Type B pancreatic cell (in vitro differentiated cells): Measurements from ENCODE around the gene ARL3. TPM values are rescaled to one million over a fixed set of nuclear protein-coding genes. Genes with fewer than 3 reads are reported as not detected.
A peak's percentile ranks its signal among the peaks of the same experiment; 100 is the strongest.

Experiments used
- DNase-seq: peaks from one replicate; pipeline ENCODE4 v3.0.0; 2021; ENCODE audit warnings: mixed read lengths; ENCODE audit not compliant: unreplicated experiment; ENCODE audit errors: extremely low spot score
- H3K27ac Mint-ChIP-seq: 2 replicates; pipeline ENCODE4 v1.8.0; 2021; ENCODE audit warnings: mild to moderate bottlenecking, mixed read lengths
- H3K27me3 Mint-ChIP-seq: 2 replicates; pipeline ENCODE4 v1.8.0; 2021; ENCODE audit warnings: mixed read lengths
- H3K36me3 Mint-ChIP-seq: 2 replicates; pipeline ENCODE4 v1.8.0; 2021; ENCODE audit warnings: mixed read lengths
- H3K4me1 Mint-ChIP-seq: one replicate; pipeline ENCODE4 v1.8.0; 2021; ENCODE audit warnings: mixed read lengths; ENCODE audit not compliant: unreplicated experiment
- H3K4me3 Mint-ChIP-seq: 2 replicates; pipeline ENCODE4 v1.8.0; 2021; ENCODE audit warnings: mild to moderate bottlenecking, mixed read lengths
- H3K9me3 Mint-ChIP-seq: 2 replicates; pipeline ENCODE4 v1.8.0; 2021; ENCODE audit warnings: mixed read lengths
- CTCF ChIP-seq: fragments of 200-600 bp; sonication (generic); conservative IDR thresholded peaks from 2 replicates; pipeline ENCODE4 v1.5.0; 2021; ENCODE audit warnings: antibody characterized with exemption, mild to moderate bottlenecking
- total RNA-seq: library from RNA; stranded (reverse); gene quantifications from 2 replicates; pipeline ENCODE4 v1.2.1, GENCODE V29; 2021; ENCODE audit warnings: low replicate concordance

The ARL3 gene
- total RNA-seq, 1 donor from 2014 or later: 15.8 TPM

- Mint-ChIP-seq H3K9me3 (no peaks in the 10 kb centered on the region), H3K4me1 (peaks cover 37% of the 10 kb centered on the region), H3K27me3 (no peaks in the 10 kb centered on the region), H3K36me3 (peaks cover 5% of the 10 kb centered on the region), H3K4me3 (no peak overlapping the region), H3K27ac (no peak overlapping the region)
- DNase-seq: no peak
- no peak for TF ChIP-seq CTCF
Measured at GRCh38 chr10:102626026-102626685, 88.0 kb downstream of the ARL3 start.

GRCh38 chr10:102624751-102625645, 89.2 kb downstream of the ARL3 start:
- H3K36me3 Mint-ChIP-seq: peaks cover 5% of the 10 kb centered on the region
- no peak overlapping the region for H3K4me3 Mint-ChIP-seq
- no peak for DNase-seq
- no peaks in the 10 kb centered on the region for H3K27me3 Mint-ChIP-seq
- TF ChIP-seq CTCF: no peak
- no peaks in the 10 kb centered on the region for H3K9me3 Mint-ChIP-seq
- peaks cover 40% of the 10 kb centered on the region for H3K4me1 Mint-ChIP-seq
- H3K27ac Mint-ChIP-seq: peak overlapping the region; percentile 50

GRCh38 chr10:102624094-102624493, 90.1 kb downstream of the ARL3 start:
- no peak for TF ChIP-seq CTCF
- Mint-ChIP-seq H3K4me1 (peaks cover 35% of the 10 kb centered on the region), H3K36me3 (peaks cover 5% of the 10 kb centered on the region), H3K4me3 (no peak overlapping the region), H3K27ac (no peak overlapping the region), H3K27me3 (no peaks in the 10 kb centered on the region), H3K9me3 (no peaks in the 10 kb centered on the region)
- no peak for DNase-seq

Other genes with a start within 250 kb of the ARL3 start
- gene ACTR1A, start 211.7 kb downstream of the ARL3 start, total RNA-seq: 73.1 and 95.4 TPM in 2 replicates
- 18.5 and 29.4 TPM in 2 replicates for gene SUFU, start 210.4 kb downstream of the ARL3 start, total RNA-seq
- 81.6 and 124 TPM in 2 replicates for gene TRIM8, start 69.9 kb downstream of the ARL3 start, total RNA-seq
- 27.8 and 35.8 TPM in 2 replicates for gene SFXN2, start 239 bp upstream of the ARL3 start, total RNA-seq
- 40.3 and 80.4 TPM in 2 replicates for gene WBP1L, start 29.6 kb upstream of the ARL3 start, total RNA-seq
- 0.14 TPM in 1 of 2 replicates, not detected in the other for gene CYP17A1, start 123.0 kb upstream of the ARL3 start, total RNA-seq
- gene BORCS7, start 139.9 kb upstream of the ARL3 start, total RNA-seq: 19.0 and 21.8 TPM in 2 replicates
- gene AS3MT, start 155.1 kb upstream of the ARL3 start, total RNA-seq: 4.2 and 4.9 TPM in 2 replicates
- 9.8 and 12.0 TPM in 2 replicates for gene CNNM2, start 203.9 kb upstream of the ARL3 start, total RNA-seq